WTC11 (cell line): ENCODE results near the gene PRR35. TPM values are rescaled to one million over a fixed set of nuclear protein-coding genes. Genes with fewer than 3 reads are reported as not detected.
A peak's percentile ranks its signal among the peaks of the same experiment; 100 is the strongest.

ENCODE experiments used
- ATAC-seq: fragments of 200-7000 bp; cut with Tn5 transposase; 2 replicates; pipeline ENCODE4 v1.10.0; 2021; ENCODE audit warnings: mild to moderate bottlenecking, moderate library complexity
- CTCF ChIA-PET: fragments of 300-600 bp; sonication (Branson Sonifier 250); formaldehyde crosslinking; loops from one replicate; lab custom pipeline; 2021; ENCODE audit warnings: antibody characterized with exemption; lab: Charles Lee
- POLR2A ChIA-PET: fragments of 350-600 bp; sonication (Branson Sonifier 250); formaldehyde crosslinking; loops from one replicate; lab custom pipeline; 2021; ENCODE audit warnings: antibody characterized with exemption; lab: Charles Lee
- DNase-seq: peaks from one replicate; pipeline ENCODE4 v3.0.0; 2021; ENCODE audit warnings: low spot score
- H3K27ac Mint-ChIP-seq: 2 replicates; pipeline ENCODE4 v1.8.0; 2021; ENCODE audit warnings: mixed read lengths
- H3K27me3 Mint-ChIP-seq: 2 replicates; pipeline ENCODE4 v1.8.0; 2021; ENCODE audit warnings: low read depth, mild to moderate bottlenecking, moderate library complexity, mixed read lengths
- H3K36me3 Mint-ChIP-seq: 2 replicates; pipeline ENCODE4 v1.8.0; 2021; ENCODE audit warnings: mixed read lengths
- H3K4me1 Mint-ChIP-seq: 2 replicates; pipeline ENCODE4 v1.8.0; 2022; ENCODE audit warnings: mixed read lengths
- H3K4me3 Mint-ChIP-seq: 2 replicates; pipeline ENCODE4 v1.8.0; 2021; ENCODE audit warnings: mild to moderate bottlenecking, moderate library complexity, mixed read lengths
- H3K9me3 Mint-ChIP-seq: 2 replicates; pipeline ENCODE4 v1.8.0; 2021; ENCODE audit warnings: mixed read lengths
- AR ChIP-seq: fragments of 250-450 bp; sonication (Bioruptor Pico); IDR thresholded peaks from 2 replicates; pipeline ENCODE4 v1.9.0; 2021; ENCODE audit warnings: mild to moderate bottlenecking
- CDX4 ChIP-seq: fragments of 250-450 bp; sonication (Bioruptor Pico); IDR thresholded peaks from 2 replicates; pipeline ENCODE4 v1.9.0; 2021; ENCODE audit warnings: moderate library complexity, mild to moderate bottlenecking, inconsistent platforms, borderline replicate concordance
- CTCF ChIP-seq: fragments of 200-600 bp; IDR thresholded peaks from 2 replicates; pipeline ENCODE4 v1.8.0; 2022; ENCODE audit warnings: antibody characterized with exemption
- E2F4 ChIP-seq: sonication (generic); formaldehyde crosslinking; IDR thresholded peaks from 2 replicates; pipeline ENCODE4 v1.8.1; 2022; ENCODE audit warnings: low read depth, mild to moderate bottlenecking, moderate library complexity, missing genetic modification reagents, borderline replicate concordance
- GRHL2 ChIP-seq: fragments of 250-450 bp; sonication (Bioruptor Pico); IDR thresholded peaks from 2 replicates; pipeline ENCODE4 v1.8.0; 2022; ENCODE audit warnings: mild to moderate bottlenecking, moderate library complexity; ENCODE audit not compliant: insufficient replicate concordance, severe bottlenecking
- GTF2I ChIP-seq: fragments of 250-450 bp; sonication (Bioruptor Pico); conservative IDR thresholded peaks from 2 replicates; pipeline ENCODE4 v1.4.0; 2021; ENCODE audit warnings: mild to moderate bottlenecking
- IRF1 ChIP-seq: sonication (generic); formaldehyde crosslinking; IDR thresholded peaks from 2 replicates; pipeline ENCODE4 v1.8.0; 2023; ENCODE audit warnings: missing genetic modification reagents
- KAT7 ChIP-seq: sonication (generic); formaldehyde crosslinking; IDR thresholded peaks from 2 replicates; pipeline ENCODE4 v1.8.1; 2023; ENCODE audit warnings: missing genetic modification reagents, mild to moderate bottlenecking, borderline replicate concordance
- NR2C2 ChIP-seq: sonication (generic); formaldehyde crosslinking; IDR thresholded peaks from 2 replicates; pipeline ENCODE4 v1.8.0; 2022; ENCODE audit warnings: mild to moderate bottlenecking, missing genetic modification reagents
- RELA ChIP-seq: sonication (generic); formaldehyde crosslinking; IDR thresholded peaks from 2 replicates; pipeline ENCODE4 v1.8.1; 2022; ENCODE audit warnings: missing genetic modification reagents, mild to moderate bottlenecking, borderline replicate concordance
- SMAD4 ChIP-seq: sonication (generic); formaldehyde crosslinking; IDR thresholded peaks from 2 replicates; pipeline ENCODE4 v1.8.0; 2022; ENCODE audit warnings: mild to moderate bottlenecking, missing genetic modification reagents
- TCF7 ChIP-seq: sonication (generic); formaldehyde crosslinking; IDR thresholded peaks from 2 replicates; pipeline ENCODE4 v1.8.0; 2022; ENCODE audit warnings: mild to moderate bottlenecking, low read depth, missing genetic modification reagents, moderate library complexity
- TEAD4 ChIP-seq: sonication (generic); formaldehyde crosslinking; IDR thresholded peaks from 2 replicates; pipeline ENCODE4 v1.8.0; 2022; ENCODE audit warnings: mild to moderate bottlenecking, missing genetic modification reagents
- ZMAT4 ChIP-seq: fragments of 250-450 bp; sonication (Bioruptor Pico); IDR thresholded peaks from 2 replicates; pipeline ENCODE4 v1.9.0; 2021; ENCODE audit warnings: mild to moderate bottlenecking
- ZNF121 ChIP-seq: sonication (generic); formaldehyde crosslinking; IDR thresholded peaks from 2 replicates; pipeline ENCODE4 v1.8.0; 2023; ENCODE audit warnings: missing genetic modification reagents
- ZNF263 ChIP-seq: sonication (generic); formaldehyde crosslinking; IDR thresholded peaks from 2 replicates; pipeline ENCODE4 v1.8.1; 2022; ENCODE audit warnings: low read depth, mild to moderate bottlenecking, moderate library complexity, missing genetic modification reagents
- ZNF416 ChIP-seq: fragments of 250-450 bp; sonication (Bioruptor Pico); IDR thresholded peaks from 2 replicates; pipeline ENCODE4 v1.9.0; 2021; ENCODE audit warnings: mild to moderate bottlenecking, inconsistent platforms
- ZNF425 ChIP-seq: fragments of 250-450 bp; sonication (Bioruptor Pico); conservative IDR thresholded peaks from 2 replicates; pipeline ENCODE4 v1.9.0; 2021; ENCODE audit warnings: mild to moderate bottlenecking
- total RNA-seq: library from RNA; stranded (reverse); gene quantifications from 3 replicates; pipeline ENCODE4 v1.2.3, GENCODE V29; 2021

PRR35 gene
- total RNA-seq, 1 experiment from 2014 or later, result 0.72 TPM

GRCh38 chr16:526181-527014 lies 33.8 kb upstream of the PRR35 start (continued):
- no peak for TF ChIP-seq GRHL2 (CRISPR knock-in tag)
- no peak for TF ChIP-seq CDX4 (CRISPR knock-in tag)
- TF ChIP-seq ZNF263, result no peak
- TF ChIP-seq TCF7 (CRISPR knock-in tag), result peak; percentile 12; the same call in 1 of the 2 replicates
- no peak for TF ChIP-seq ZNF425 (CRISPR knock-in tag)
- TF ChIP-seq GTF2I, result no peak
- peak; percentile 37; the same call in 1 of the 2 replicates for TF ChIP-seq NR2C2 (CRISPR knock-in tag)
- no peak for TF ChIP-seq ZNF416 (CRISPR knock-in tag)
- no peak; the same call in 1 of the 2 replicates for TF ChIP-seq E2F4 (CRISPR knock-in tag)
- no peak for TF ChIP-seq ZMAT4 (CRISPR knock-in tag)
- no peak for TF ChIP-seq CTCF
- TF ChIP-seq TEAD4 (CRISPR knock-in tag), result no peak
- TF ChIP-seq RELA (CRISPR knock-in tag), result no peak
- TF ChIP-seq SMAD4, result no peak

GRCh38 chr16:527015-527903 lies 32.9 kb upstream of the PRR35 start, which contains the start of gene CAPN15:
CAPN15 (plus strand) TSS chr16:527712; CDS start chr16:546839, 19,127 bp downstream.
- Mint-ChIP-seq H3K27me3 (no peaks in the 10 kb centered on the region), H3K4me3 (peak within 1 kb of the TSS; percentile 89), H3K27ac (peak within 1 kb of the TSS; percentile 76; the same call in 1 of the 2 replicates), H3K36me3 (0 out of 2 replicates have a peak, but pooled peaks cover 2% of the 10 kb centered on the region), H3K4me1 (peaks cover 20% of the 10 kb centered on the region), H3K9me3 (no peaks in the 10 kb centered on the region)
- ATAC-seq, result peak; percentile 77
- peak; percentile 77 for DNase-seq
- ChIA-PET POLR2A (interaction anchor here (1.2 kb wide), 1 partner anchor 14 kb away, joined by 3 read pairs; no protein-coding TSS in a partner anchor), CTCF (interaction anchor here (0.7 to 2.1 kb wide), 15 partner anchors 9 to 1178 kb away, joined by 3 to 10 read pairs (median 4); partner anchors contain the start of gene METTL26)
- TF ChIP-seq E2F4 (CRISPR knock-in tag) (no peak), IRF1 (CRISPR knock-in tag) (0 out of 2 replicates have a peak, but pooled peaks have one; percentile 21), AR (no peak), KAT7 (CRISPR knock-in tag) (peak; percentile 79), CTCF (no peak), ZNF121 (CRISPR knock-in tag) (0 out of 2 replicates have a peak, but pooled peaks have one; percentile 32)
